ENCODE results near the gene ASB13.
A peak's percentile ranks its signal among the peaks of the same experiment; 100 is the strongest.

Gene ASB13, protein sequence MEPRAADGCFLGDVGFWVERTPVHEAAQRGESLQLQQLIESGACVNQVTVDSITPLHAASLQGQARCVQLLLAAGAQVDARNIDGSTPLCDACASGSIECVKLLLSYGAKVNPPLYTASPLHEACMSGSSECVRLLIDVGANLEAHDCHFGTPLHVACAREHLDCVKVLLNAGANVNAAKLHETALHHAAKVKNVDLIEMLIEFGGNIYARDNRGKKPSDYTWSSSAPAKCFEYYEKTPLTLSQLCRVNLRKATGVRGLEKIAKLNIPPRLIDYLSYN

DNA sequence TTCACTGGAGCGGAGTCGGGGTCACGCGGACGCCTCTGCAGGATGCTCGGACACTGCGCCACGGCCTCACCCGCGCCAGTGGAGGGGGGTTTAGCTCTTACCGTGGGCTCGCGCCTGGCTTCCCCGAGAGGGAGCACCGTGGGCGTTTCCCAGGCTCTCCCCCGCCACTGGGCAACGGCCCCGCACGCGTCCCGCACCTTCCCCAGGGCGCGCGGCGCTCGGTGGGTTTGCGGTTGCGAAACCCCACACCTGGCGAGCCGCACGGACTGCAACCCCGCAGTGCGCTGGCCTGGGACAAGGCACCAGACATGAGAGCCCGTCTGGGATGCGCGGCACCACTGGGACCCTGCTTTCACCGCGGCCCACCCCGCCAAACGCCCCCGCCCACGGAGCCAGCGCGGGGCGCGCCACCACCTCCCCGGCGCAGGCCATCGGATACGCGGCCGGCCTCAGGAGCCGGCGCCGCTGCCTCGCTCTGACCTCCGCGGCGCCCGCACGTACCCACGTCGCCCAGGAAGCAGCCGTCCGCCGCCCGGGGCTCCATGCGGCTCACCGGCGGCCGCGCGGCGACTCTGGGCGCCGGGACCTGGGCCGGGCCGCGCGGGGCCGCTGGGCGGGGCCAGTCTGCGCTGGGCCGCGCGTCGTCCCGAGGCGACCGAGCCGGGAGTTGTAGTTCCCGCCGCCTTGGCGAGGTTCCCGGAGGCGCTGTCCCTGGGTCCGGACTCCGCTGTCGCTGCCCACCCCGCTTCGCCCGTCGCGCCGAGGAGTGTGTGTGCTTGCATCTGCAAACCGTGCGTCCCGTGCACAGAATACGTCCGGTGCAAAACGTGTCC is at the start of gene ASB13:
TSS of gene ASB13 (minus strand) at position 588 of the 833 bp plus-strand sequence. CDS start at position 544, 44 bp downstream.
- DNase-seq = no peak

DNA sequence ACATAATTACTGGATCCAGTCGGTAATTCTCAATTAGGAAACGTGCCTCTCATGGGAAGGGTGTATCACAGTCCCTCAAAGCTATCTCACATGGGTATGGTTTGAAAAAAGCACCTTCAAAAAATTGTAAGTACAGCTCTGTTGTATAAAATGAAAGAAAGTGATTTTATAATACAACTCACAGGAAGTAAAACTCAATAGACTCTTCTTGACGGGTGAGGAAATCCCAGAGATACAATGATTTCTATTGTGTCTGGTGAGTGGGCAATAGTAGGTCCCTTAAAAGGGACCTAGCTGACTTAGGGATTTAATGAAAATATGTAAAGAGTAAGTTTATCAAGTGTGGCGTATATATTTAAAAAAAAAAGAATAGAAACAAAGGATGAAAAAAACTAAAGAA is 45.2 kb upstream of the ASB13 start:
- no peak for DNase-seq

DNA sequence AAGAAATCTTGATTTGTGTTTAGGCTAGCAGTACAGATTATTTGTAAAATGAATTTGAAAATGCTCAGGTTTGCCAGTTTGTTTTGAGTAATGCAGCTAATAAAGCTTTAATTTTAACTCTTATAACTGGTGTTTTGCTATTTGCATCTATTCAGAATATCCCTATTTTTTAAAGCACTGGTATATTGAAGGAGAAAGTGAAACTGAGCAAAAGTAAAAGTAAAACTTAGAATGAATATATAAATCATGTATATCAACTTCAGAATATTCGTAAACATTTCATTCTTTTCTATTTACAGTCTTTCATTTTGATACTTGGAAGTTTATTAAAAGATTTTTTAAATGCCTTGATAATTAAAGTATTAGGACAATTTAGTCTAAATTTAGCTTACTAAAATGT is 44.5 kb upstream of the ASB13 start:
- no peak for DNase-seq

DNA sequence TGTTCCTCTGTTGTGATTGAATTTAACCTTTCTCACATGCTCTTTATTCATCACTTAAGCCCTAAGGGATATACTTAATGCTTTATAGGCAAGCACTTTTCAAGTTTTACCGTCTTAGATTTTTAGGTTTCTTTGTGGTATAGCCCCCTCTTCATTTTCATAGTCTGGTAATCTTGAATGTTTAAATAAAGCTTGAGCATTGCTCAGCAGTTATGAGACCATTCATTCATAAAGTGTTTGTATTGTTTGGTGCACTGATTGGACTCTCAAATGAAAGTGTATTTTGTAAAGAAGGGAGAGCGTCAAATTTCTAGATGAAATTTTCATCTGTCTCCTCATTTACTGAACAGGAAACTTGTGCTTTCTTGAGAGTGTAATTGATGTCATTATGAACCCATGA is 43.5 kb upstream of the ASB13 start:
- DNase-seq = no peak

DNA sequence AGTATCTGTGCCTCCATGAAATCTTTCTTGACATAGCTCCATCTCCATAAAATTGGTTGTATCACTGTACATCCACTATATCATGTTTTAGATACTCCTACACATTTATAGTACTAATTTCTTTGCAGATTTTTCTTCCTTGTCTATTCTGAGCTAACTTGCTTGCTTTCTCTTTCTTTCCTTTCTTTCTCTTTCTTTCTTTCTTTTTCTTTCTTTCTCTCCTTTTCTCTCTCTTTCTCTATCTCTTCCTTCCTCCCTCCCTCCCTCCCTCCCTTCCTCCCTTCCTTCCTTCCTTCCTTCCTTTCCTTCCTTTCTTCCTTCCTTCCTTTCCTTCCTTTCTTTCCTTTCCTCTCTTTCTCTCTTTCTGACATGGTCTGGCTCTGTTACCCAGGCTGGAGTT is 42.0 kb upstream of the ASB13 start:
- DNase-seq = no peak

DNA sequence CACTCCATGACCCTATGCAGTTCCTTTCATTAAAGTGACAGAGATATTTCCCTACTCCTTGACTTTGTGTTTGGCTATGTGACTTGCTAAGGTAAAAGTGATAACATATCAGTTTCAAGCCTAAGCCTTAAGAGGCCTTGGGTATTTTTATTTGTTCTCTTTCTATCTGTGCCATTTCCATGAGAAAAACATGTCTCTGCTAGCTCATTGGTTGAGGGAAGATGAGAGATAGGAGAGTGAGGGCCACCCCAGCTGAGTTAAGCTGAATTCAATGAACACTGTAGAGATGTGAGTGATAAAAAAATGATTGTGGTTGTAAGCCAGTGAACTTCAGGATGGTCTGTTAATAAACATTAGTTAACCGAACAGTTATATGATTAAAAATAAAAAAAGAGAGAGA is 31.7 kb upstream of the ASB13 start:
- no peak for DNase-seq

DNA sequence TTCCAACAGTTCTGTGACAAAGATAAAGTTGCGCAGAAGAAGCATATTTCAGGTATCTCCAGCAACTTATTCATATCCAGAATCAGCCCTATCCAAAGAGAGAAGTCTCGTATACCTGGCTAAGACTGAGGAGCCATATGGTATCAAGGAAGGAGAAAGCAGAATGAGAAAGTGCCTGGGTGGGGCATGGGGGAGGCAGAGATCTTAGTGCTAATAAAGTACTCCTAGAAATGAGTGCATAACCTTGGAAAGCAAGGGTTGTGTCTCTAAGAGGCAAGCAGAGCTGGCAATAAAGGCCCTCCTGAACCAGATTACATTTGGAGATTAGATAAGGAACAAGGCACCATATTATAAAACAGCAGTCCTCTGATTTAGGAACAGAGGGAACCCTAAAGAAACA is 30.9 kb upstream of the ASB13 start:
- no peak for DNase-seq

DNA sequence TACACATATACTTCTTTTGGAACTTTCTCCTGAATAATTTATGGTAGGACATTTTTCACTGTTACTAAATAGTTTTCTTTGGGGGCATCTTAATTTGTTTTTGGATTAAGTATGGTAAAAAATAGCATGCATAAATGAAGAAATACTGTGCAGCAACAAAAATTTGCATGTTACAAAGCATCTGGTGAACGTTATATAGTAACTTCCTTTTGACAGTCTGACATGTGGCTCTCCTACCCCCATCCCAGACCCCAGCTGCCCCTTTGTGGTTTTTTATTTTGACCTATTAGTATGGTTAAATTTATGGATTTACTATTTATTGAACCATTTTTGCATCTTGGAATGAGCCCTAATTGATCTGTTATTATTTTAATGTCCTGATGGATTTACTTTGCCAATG is 28.2 kb upstream of the ASB13 start:
- no peak for DNase-seq

DNA sequence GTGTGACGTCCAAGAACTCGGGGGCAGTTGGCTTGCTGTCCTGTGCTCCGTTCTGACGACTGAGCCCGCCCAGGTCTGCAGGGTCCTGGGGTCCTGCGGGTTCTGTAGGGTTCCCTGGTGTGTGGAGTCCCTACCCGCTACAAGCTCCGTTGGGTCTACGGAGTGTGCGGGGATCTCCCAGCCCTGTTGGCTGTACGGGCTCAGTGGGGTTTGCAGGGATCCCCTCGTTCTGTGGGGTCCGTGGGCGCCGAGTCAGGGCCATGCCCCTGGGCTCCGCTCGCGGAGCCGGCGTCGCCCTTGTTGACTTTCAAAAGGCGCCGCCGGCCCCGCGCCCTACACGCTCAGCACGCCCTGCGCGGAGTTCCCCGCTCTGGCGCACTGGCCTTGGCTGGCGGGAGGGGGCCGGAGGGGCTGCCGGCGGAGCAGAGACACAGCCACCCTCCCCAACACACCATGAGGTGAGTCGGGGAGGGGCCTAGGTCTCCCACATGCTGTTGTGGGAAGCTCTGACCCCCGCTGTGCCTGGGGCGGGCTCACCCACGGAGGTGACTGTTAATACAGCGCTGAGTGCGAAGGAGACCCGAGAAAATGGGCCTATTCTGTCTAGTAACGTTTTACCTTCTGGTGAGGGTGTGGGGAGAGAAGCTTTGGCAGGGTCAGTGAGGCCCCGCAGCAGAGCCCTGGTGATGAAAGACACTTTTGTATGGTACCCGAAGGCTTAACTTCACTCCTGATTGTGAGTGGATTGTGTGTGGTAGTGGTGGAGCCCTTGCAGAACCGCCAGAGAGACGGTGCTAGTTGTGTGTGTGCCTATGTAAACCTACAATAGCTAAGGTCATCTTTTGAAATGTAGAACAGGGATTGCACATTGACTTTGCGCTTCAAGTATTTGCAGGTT is 26.3 kb upstream of the ASB13 start:
- no peak for DNase-seq

DNA sequence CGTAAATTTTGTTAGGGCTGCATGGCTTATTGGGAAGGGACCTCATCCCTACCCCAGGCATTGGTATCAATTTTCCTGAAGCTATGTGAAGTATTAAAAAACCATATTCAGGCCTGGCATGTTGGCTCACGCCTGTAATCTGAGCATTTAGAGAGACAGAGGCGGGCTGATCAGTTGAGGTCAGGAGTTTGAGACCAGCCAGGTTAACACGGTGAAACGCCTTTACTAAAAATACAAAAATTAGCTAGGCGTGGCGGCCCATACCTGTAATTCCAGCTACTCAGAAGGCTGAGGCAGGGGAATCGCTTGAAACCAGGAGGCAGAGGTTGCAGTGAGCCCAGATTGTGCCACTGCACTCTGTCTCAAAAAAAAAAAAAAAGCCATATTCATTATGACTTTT is 25.4 kb upstream of the ASB13 start:
- DNase-seq = no peak

DNA sequence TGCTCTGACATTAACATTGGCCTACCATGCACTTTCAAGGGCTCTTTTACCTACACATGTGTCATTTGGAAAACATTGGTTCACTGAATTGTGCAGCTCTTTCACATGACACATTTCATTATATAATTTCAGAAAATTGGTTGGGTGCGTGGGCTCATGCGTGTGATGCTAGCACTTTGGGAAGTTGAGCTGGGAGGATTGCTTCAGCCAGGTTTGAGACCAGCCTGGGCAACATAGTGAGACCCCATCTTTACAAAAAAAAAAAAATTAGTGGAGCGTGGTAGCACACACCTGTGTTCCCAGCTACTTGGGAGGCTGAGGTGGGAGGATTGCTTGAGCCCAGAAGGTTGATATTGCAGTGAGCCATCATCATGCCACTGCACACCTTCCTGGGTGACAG is 22.2 kb upstream of the ASB13 start:
- DNase-seq = no peak

DNA sequence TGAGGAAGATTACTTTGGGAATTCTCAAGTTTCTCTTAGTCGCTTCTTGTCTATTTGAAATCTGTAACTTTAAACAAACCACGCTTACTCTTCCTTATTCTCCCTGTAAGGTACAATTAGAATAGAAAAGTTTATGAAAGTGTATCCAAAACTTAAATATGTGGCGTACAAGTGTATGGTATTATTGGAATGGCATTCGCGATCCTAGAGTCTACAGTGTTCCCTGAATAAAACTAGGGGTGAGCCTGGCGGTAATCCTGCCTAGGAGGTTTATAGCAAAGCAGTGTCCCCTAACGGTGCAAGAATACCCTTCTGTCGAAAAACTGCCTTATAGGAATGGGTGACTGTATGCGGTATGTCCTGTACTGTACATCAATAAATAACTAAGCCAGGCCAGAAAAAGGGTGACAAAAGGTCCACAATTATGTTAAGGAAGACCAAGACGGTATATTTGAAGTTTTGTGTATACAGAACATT is 19.4 kb upstream of the ASB13 start:
- DNase-seq = no peak

DNA sequence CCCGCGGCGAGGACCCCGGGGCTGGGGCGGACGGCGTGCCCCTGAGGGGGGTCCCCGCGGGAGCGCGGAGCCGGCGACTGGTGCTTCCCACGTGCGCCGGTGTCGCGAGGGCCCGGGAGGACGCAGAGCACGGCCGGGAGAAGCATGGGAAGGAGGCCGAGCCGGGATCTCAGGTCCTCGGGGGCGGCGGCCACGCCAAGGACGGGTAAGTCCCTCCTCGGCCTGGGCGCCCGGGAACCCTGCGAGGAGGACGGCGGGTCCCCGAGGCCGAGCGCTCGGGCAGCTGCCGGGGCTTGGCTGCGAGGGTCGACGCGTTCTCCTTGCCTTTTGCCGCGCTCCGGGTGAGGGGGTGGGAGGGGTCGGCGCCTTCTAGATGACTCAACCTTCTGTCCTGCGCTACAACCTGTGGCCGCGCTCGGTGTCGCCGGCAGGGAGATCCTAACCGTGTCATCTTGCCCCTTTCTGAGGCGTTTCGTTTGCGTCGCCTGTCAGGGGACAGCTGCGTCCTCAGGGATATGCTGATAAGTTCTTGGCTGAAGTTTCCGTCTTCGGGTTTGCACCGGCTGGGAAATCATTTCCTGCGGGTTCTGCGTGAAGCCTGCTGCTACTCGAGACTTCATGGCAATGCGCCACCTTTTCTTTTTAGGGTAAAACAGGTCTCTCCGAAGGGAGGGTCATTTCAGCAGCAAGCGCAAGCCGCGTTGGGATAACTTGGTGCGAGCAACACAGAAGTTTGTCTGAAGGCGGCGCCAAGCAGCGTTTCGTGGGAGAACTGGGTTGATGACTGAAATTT is 18.8 kb upstream of the ASB13 start:
- DNase-seq = no peak

DNA sequence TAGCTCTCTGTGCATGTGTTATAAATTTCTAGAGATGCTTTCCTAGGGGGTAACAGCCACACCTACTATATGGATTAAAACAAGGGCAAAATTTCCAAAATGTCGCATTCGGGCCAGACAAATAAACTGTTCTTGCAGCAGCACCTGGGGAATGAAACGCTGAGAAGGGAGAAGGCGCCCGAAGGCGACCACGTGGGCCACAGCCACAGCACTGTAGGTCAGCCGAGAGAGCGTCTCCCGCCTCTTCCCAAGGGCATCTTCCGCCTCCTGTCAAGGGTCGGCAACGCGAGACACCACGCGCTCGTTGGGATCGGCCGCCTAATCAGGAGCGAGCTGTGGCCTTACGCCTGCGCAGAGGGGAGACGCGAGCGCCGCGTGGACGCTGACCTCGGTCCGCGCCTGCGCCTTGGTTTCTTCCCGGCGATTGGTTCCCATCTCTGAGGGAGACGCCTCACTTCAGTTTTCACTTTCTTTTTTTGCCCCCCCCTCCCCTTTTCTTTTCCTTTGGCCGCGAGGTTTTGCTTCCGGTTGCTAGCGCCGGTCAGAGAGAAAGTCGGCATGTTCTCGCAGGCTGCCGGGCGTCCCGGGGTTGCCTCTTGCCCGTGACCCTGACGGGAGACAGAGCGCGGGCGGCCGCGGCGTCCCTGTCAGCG is 18.0 kb upstream of the ASB13 start, which contains the start of gene TASOR2:
TSS of gene TASOR2 (plus strand) at position 521 of the 653 bp plus-strand sequence. CDS start 35,805 bp downstream, outside the sequence.
- DNase-seq = peak; percentile 94

DNA sequence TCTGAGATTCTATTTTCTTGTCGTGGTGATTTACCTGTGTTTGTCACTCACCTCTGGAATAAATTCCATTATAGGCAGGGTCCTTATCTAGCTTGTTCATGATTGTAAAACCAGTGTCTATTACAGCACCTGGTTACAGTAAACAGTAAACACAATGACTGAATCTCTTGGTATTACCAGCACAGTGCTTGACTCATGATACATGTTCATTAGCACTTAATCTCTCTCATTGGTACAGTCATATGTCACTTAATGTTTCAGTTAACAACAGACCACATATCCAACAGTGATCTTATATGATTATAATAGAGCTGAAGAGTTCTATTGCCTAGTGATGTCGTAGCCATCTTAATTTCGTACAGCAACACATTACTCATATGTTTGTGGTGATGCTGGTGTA is 16.7 kb upstream of the ASB13 start:
- DNase-seq = no peak

DNA sequence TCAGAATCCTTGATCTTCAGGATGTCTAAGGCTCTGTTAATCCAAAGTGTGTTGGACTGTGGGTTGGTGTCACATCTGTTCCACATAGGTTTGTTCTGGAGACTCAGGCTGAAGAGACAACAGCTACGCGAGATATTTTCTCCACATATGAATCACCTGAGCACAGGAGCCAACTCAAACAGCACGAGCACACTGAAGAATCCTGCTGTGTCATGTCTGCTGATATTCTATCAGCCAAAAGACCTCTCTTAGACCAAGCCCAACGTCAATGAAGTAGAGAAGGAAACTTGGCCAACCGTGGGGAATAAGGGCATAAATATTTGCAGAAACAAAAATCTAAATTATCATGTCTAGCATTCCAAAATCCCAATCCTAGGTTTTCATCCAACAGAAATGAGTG is 15.5 kb upstream of the ASB13 start:
- DNase-seq = no peak

DNA sequence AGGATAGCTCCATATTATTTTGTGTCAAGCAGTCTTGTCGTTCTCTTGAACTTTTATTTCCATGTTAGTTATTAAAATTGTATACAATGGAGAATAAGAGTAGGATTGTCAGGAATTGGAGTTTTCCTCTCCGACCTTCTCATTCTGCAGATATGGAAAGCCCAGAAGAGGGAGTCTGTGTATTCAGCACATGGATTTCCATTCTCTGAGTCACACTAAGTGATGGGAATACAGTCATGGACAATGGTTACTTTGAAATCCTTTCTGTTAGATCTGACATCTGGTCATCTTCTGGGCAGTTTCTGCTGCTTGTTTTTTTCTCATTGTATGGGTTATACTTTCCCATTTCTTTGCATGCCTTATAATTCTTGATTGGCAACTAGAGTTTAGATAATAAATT is 13.2 kb upstream of the ASB13 start:
- DNase-seq = no peak

DNA sequence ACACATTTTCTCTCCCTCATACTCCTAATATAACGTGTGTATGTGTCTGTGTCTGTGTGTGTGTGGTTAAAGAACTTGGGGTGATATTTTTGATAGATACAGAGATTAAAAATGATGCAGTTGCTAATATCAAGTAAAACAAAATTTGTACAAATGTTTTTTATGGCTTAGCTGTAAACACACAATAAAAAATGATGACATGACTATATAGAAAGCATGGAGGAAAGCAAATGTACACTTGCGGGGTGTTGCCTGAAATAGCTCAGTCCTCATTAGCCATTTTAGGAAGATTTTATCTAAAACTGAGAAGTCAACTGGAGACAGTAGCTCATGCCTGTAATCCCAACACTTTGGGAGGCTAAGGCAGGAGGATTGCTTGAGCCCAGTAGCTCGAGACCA is 12.6 kb upstream of the ASB13 start:
- no peak for DNase-seq

DNA sequence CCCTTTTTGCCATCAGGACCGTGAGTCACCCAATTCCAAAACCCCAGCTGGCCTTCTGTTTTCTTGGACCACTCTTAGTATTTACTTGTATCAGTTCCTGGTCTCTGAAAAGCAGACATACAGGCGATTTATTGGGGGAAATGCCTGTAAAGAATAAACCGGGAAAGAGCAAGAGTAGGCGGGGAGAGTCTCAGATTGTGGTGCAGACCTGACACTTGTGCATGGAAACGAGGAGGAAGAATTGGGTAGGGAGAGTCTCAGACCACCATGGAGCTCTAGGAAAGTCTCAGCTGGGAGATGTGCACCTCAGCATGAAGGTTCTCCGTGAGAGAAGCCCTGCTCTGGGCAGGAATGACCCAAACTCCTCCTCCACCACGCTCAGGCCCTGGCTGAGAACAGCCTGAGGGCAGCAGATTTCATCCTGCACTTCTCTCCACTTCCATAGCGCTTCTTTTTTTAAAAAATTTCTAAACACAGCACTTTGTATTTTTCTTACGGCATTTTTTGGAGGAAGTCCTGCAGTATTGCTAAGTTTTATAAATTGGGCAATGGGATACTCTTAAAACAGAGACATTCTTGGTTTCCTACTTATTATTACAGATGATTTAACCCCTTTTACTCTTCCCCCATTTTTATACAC is 12.1 kb upstream of the ASB13 start:
- no peak for DNase-seq

DNA sequence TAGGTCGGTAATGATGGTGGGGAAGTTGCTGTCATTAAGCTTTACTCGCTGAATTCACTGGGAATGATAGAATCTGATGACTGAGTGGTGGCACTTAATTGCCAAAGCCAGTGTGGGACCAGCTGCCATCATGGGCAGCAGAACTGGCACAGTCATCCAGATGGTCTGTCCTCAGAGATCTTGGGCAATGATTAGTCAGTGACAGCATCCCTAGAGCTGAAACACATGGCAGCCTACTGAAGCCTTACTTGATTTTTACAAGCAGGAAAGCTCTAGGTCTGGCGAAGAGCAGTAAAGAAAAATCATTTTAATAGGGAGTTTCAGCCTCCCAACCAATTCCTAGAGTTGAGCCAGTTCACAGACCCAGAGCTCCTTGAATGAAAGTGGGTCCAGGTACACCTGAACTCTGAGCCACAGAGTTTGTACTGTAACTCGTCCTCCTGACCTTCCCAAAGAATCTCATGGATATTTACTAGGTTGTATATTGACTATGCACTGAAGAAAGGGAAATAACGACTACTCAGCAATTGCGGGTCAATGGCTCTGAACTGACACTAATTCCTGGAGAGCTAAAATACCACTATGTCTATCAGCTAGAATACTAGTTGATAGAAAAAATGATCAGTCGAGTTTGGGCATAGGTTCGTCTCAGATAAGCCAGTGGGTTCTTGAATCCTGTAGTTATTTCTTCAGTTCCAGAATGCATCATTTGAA is 4.4 kb upstream of the ASB13 start:
- DNase-seq = no peak

DNA sequence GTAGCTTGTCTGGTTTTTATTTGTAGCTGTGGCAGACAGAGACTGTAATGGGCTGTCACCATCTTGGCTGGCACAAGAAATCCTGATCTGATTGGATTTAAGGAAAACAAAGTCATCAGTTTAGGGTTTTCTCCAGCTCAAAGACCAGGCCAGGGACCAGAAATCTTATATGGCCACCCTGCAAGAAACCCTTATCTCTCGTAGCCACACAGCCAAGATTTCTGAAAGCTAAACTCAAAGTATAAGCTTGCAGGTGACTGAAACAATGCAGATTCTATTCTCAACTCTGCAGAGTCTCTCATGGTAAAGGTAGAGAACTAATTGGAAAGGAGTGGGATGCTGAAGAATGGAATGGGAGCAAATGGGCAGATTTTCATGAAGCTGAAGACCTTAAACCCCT is 3.2 kb upstream of the ASB13 start:
- no peak for DNase-seq
